H1 (cell line): ENCODE measurements around the gene PDIA3. TPM values are rescaled to one million over a fixed set of nuclear protein-coding genes. Genes with fewer than 3 reads are reported as not detected.
"Not testable (repeated sequence)": the region's sequence is repeated elsewhere in the genome, so short reads cannot be mapped to it uniquely, and the experiment has no call there.

Source experiments
- CTCF ChIA-PET: fragments of 300-600 bp; sonication (Branson Sonifier 250); formaldehyde crosslinking; loops from one replicate; lab custom pipeline; 2021; ENCODE audit not compliant: partially characterized antibody; lab: Charles Lee
- POLR2A ChIA-PET: fragments of 300-600 bp; sonication (Branson Sonifier 250); formaldehyde crosslinking; loops from one replicate; lab custom pipeline; 2021; ENCODE audit warnings: inconsistent platforms; ENCODE audit not compliant: partially characterized antibody; lab: Charles Lee
- DNase-seq, 2 experiments: peaks; one replicate each; pipeline versions ENCODE4 v3.0.0 to v3.0.0-alpha.2; 2010 to 2022; ENCODE audit warnings: low spot score in 2 of 2, low read depth in 1 of 2, mixed read lengths in 1 of 2
- FAIRE-seq: peaks from 2 replicates; lab custom pipeline; 2011; peaks lifted over from hg19 to GRCh38; lab: Jason Lieb, UNC
- H2AFZ ChIP-seq: 2 replicates; pipeline ENCODE4 v1.8.1; 2012; ENCODE audit warnings: low read length, inconsistent platforms
- H2AK5ac ChIP-seq: 2 replicates; pipeline ENCODE4 v1.6.1; 2013; ENCODE audit warnings: low read depth, low read length
- H2BK120ac ChIP-seq: replicated peaks from 2 replicates; pipeline ENCODE3; 2013; ENCODE audit warnings: low read depth, low read length, inconsistent platforms
- H2BK12ac ChIP-seq: 2 replicates; pipeline ENCODE4 v1.6.1; 2013; ENCODE audit warnings: low read depth, low read length
- H2BK15ac ChIP-seq: 2 replicates; pipeline ENCODE4 v1.6.1; 2013; ENCODE audit warnings: low read length
- H2BK20ac ChIP-seq: 2 replicates; pipeline ENCODE4 v1.6.1; 2013; ENCODE audit warnings: low read length
- H2BK5ac ChIP-seq: 2 replicates; pipeline ENCODE4 v1.6.1; 2013; ENCODE audit warnings: low read depth, low read length
- H3K14ac ChIP-seq: 2 replicates; pipeline ENCODE4 v1.6.1; 2013; ENCODE audit warnings: inconsistent platforms; ENCODE audit not compliant: insufficient read length
- H3K18ac ChIP-seq: 2 replicates; pipeline ENCODE4 v1.6.1; 2013; ENCODE audit warnings: low read length; ENCODE audit errors: extremely low read depth
- H3K23ac ChIP-seq: 2 replicates; pipeline ENCODE4 v1.6.1; 2013; ENCODE audit warnings: inconsistent platforms; ENCODE audit not compliant: insufficient read length
- H3K23me2 ChIP-seq: 2 replicates; pipeline ENCODE4 v1.6.1; 2013; ENCODE audit warnings: low read depth, low read length
- H3K27ac ChIP-seq: 2 replicates; pipeline ENCODE4 v1.6.1; 2011; ENCODE audit warnings: low read depth, low read length, inconsistent platforms
- H3K27me3 ChIP-seq, 4 experiments: replicated peaks in 1 of 4; 1 replicate in 1 of 4; 2 replicates in 3 of 4; pipeline versions ENCODE4 v1.6.1 to v1.8.1; 2011 to 2013; ENCODE audit warnings: low read length in 3 of 4, mild to moderate bottlenecking in 3 of 4, inconsistent platforms in 2 of 4, mixed read lengths in 2 of 4, moderate library complexity in 1 of 4; ENCODE audit not compliant: control insufficient read depth in 3 of 4, insufficient read depth in 3 of 4; ENCODE audit errors: extremely low read depth in 1 of 4
- H3K36me3 ChIP-seq, 4 experiments: 2 replicates each; pipeline versions ENCODE4 v1.6.1 to v1.8.1; 2011 to 2013; ENCODE audit warnings: mild to moderate bottlenecking in 4 of 4, low read length in 3 of 4, moderate library complexity in 2 of 4, control low read depth in 1 of 4, inconsistent platforms in 1 of 4; ENCODE audit not compliant: insufficient read depth in 4 of 4, control insufficient read depth in 2 of 4
- H3K4ac ChIP-seq: replicated peaks from 2 replicates; pipeline ENCODE3; 2013; ENCODE audit warnings: low read length, low read depth, mixed read lengths, inconsistent platforms; ENCODE audit not compliant: insufficient read length
- H3K4me1 ChIP-seq, 4 experiments: replicated peaks in 1 of 4; 1 replicate in 1 of 4; 2 replicates in 3 of 4; pipeline versions ENCODE4 v1.6.1 to v1.8.1; 2011 to 2013; ENCODE audit warnings: low read length in 3 of 4, inconsistent platforms in 2 of 4, mixed read lengths in 1 of 4; ENCODE audit not compliant: insufficient read depth in 4 of 4, control insufficient read depth in 3 of 4
- H3K4me2 ChIP-seq, 2 experiments: 2 replicates each; pipeline versions ENCODE4 v1.6.1 to v1.8.1; 2011 to 2013; ENCODE audit warnings: low read depth in 2 of 2, low read length in 2 of 2, control low read depth in 1 of 2, inconsistent platforms in 1 of 2, mild to moderate bottlenecking in 1 of 2; ENCODE audit not compliant: insufficient read depth in 1 of 2
- H3K4me3 ChIP-seq, 4 experiments: fragments of 200-600, 300-600 bp in 1 of 4; sonication (generic), shearing (Covaris generic), sonication (Bioruptor Twin) in 1 of 4; 2 replicates each; pipeline versions ENCODE4 v1.5.1 to v1.8.1; 2011 to 2016; ENCODE audit warnings: low read length in 4 of 4, low read depth in 3 of 4, control low read depth in 2 of 4, inconsistent platforms in 2 of 4, mild to moderate bottlenecking in 2 of 4, mixed read lengths in 1 of 4, moderate library complexity in 1 of 4; ENCODE audit not compliant: insufficient read depth in 2 of 4; ENCODE audit errors: extremely low read depth in 1 of 4
- H3K56ac ChIP-seq: replicated peaks from 2 replicates; pipeline ENCODE3; 2013; ENCODE audit warnings: low read depth, mild to moderate bottlenecking, mixed read lengths, low read length, inconsistent platforms; ENCODE audit not compliant: insufficient read length
- H3K79me1 ChIP-seq: 2 replicates; pipeline ENCODE4 v1.6.1; 2013; ENCODE audit warnings: low read depth, low read length, control low read depth
- H3K79me2 ChIP-seq, 2 experiments: 2 replicates each; pipeline versions ENCODE4 v1.6.1 to v1.8.1; 2012 to 2013; ENCODE audit warnings: low read length in 2 of 2, mild to moderate bottlenecking in 2 of 2, inconsistent platforms in 1 of 2; ENCODE audit not compliant: insufficient read depth in 2 of 2, control insufficient read depth in 1 of 2
- H3K9ac ChIP-seq, 4 experiments: replicated peaks in 1 of 4; 1 replicate in 1 of 4; 2 replicates in 3 of 4; pipeline versions ENCODE4 v1.6.1 to v1.8.1; 2011 to 2013; ENCODE audit warnings: low read depth in 3 of 4, low read length in 3 of 4, control low read depth in 2 of 4, mild to moderate bottlenecking in 2 of 4, moderate library complexity in 2 of 4, inconsistent platforms in 1 of 4; ENCODE audit errors: extremely low read depth in 1 of 4
- H3K9me3 ChIP-seq, 2 experiments: 2 replicates each; pipeline versions ENCODE4 v1.6.1 to v1.8.1; 2012 to 2013; ENCODE audit warnings: mild to moderate bottlenecking in 2 of 2, moderate library complexity in 2 of 2, control low read depth in 1 of 2, inconsistent platforms in 1 of 2, low read depth in 1 of 2, low read length in 1 of 2, mixed read lengths in 1 of 2; ENCODE audit not compliant: insufficient read depth in 2 of 2
- H4K20me1 ChIP-seq, 2 experiments: replicated peaks in 1 of 2; 2 replicates each; pipeline versions ENCODE3 to v1.8.1; 2011 to 2013; ENCODE audit warnings: inconsistent platforms in 2 of 2, low read length in 2 of 2, mild to moderate bottlenecking in 1 of 2; ENCODE audit not compliant: insufficient read depth in 2 of 2, control insufficient read depth in 1 of 2
- H4K5ac ChIP-seq: 2 replicates; pipeline ENCODE4 v1.6.1; 2013; ENCODE audit warnings: low read length, low read depth, mixed read lengths, inconsistent platforms; ENCODE audit not compliant: insufficient read length
- H4K8ac ChIP-seq: 2 replicates; pipeline ENCODE4 v1.8.0; 2013; ENCODE audit warnings: mild to moderate bottlenecking, moderate library complexity, low read length, inconsistent platforms; ENCODE audit not compliant: insufficient read depth; ENCODE audit errors: extremely low read depth
- H4K91ac ChIP-seq: replicated peaks from 2 replicates; pipeline ENCODE3; 2013; ENCODE audit warnings: low read length, mixed read lengths, inconsistent platforms; ENCODE audit not compliant: insufficient read length
- WGBS, 2 experiments: shearing (Covaris generic) in 1 of 2; methylation state at CpG; one replicate each; pipeline versions ENCODE4 v1.1.6 to v1.1.7; 2013 to 2015; ENCODE audit warnings: low lambda C conversion rate in 2 of 2, mixed read lengths in 2 of 2, inconsistent platforms in 1 of 2, low coverage in 1 of 2, missing lambda C conversion rate in 1 of 2; ENCODE audit not compliant: insufficient replicate concordance in 2 of 2, insufficient coverage in 1 of 2, insufficient read length in 1 of 2; ENCODE audit errors: extremely low coverage in 1 of 2, missing lambda C conversion rate in 1 of 2; 5-methylcytosine and 5-hydroxymethylcytosine counted together
- polyA plus RNA-seq, 7 experiments: library from polyadenylated mRNA; depleted of rRNA in 3 of 7; stranded (reverse) in 5 of 7; unstranded in 2 of 7; fragments of >200 nt in 5 of 7; fragments of 200-250 nt in 2 of 7; gene quantifications; 1 replicate in 5 of 7; 2 replicates in 1 of 7; 4 replicates in 1 of 7; pipeline versions ENCODE4 v1.2.1 to v1.2.3, GENCODE V29; 2011 to 2013; ENCODE audit warnings: missing spikeins in 2 of 7, mixed read lengths in 2 of 7
- total RNA-seq: library from RNA; stranded (reverse); fragmentation: NEBNext Ultra II Directional; extraction: Animal tissue kit (Norgen Biotek cat#: 25700); gene quantifications from 2 replicates; pipeline ENCODE4 v1.2.1, GENCODE V29; 2021

The PDIA3 gene
- total and polyA plus RNA-seq, 2 of the 8 experiments (the other 6 are each of a cell fraction or from before 2014, with no cell fraction given) = 90.4 to 655 TPM

DNA sequence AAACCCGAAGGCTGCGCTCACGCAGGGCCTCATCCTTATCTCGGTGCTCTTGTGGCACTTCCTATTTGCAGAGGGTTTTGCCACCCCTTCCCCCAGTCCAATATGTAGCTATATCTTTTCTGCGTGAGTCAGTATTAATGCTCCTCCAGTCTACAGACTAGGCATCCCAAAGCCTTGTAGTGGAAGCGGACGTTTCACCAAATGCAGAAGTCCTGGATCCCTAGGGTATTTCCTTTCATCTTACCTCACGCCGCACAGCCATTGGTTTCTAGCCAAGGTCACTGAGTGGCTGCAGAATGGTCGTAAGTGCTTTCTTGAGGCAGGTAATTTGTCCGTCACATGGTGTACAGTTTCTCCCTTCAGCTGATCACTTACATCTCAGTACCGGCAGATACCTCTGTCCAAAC lies 668 bp downstream of the PDIA3 start:
- peak; percentile 32 for FAIRE-seq
- H3K9me3 ChIP-seq, H4K91ac ChIP-seq, H3K36me3 ChIP-seq, H2BK15ac ChIP-seq, CTCF ChIA-PET, H2BK12ac ChIP-seq, H3K23ac ChIP-seq, H2BK120ac ChIP-seq, DNase-seq, H3K4ac ChIP-seq, H3K18ac ChIP-seq, H2AK5ac ChIP-seq, H4K8ac ChIP-seq, H2BK20ac ChIP-seq, H3K4me1 ChIP-seq, H2AFZ ChIP-seq, H3K27me3 ChIP-seq, H3K14ac ChIP-seq, H3K79me1 ChIP-seq, H3K23me2 ChIP-seq: not testable (repeated sequence)
- WGBS, 2 experiments = 4% methylated on average over 12 of the region's 12 CpGs; no CpG with 5 or more reads in 1 of the 2 experiments
- H4K5ac ChIP-seq = peak overlapping the region; percentile 90
- peaks cover 7 to 53% of the 10 kb centered on the region in 2 experiments for H3K79me2 ChIP-seq
- peaks cover 7 to 13% of the 10 kb centered on the region in 2 experiments for H4K20me1 ChIP-seq
- peak overlapping the region; percentile 94 for H3K27ac ChIP-seq
- peak overlapping the region; percentile 61 to 73 for H3K4me2 ChIP-seq
- peak overlapping the region; percentile 77 for H3K56ac ChIP-seq
- POLR2A ChIA-PET = interaction anchor here (1.0 to 2.1 kb wide), 6 partner anchors 9 to 254 kb away, joined by 3 to 8 read pairs (median 5); partner anchors contain the start of genes HYPK, SERINC4 and TP53BP1
- peak overlapping the region; percentile 81 to 92 (median 88) for H3K4me3 ChIP-seq
- H2BK5ac ChIP-seq = peak overlapping the region; percentile 75
- peak overlapping the region; percentile 83 to 95 (median 90) for H3K9ac ChIP-seq
